ENCODE measurements around the gene VTCN1.

DNA sequence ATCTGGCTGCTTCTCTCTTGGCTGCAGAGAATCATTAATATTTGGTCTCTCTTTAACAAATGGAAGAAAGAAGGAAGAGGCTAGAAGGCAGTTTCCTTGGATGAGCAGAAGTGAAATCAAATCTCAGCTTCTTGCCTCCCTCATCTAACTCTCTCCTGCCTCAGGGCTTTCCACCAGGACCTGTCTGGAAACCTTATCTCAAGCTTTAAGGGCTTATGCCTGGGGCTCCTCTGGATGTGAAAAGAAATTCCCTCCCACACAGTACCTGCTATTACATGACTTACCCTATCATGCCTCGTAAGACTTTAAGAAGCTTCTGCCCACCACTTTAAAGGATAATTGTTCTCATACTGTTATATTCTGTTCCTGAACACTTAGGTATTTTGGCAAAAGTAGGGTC, 8.9 kb downstream of the VTCN1 start:
- TF ChIP-seq, protein P1, sequence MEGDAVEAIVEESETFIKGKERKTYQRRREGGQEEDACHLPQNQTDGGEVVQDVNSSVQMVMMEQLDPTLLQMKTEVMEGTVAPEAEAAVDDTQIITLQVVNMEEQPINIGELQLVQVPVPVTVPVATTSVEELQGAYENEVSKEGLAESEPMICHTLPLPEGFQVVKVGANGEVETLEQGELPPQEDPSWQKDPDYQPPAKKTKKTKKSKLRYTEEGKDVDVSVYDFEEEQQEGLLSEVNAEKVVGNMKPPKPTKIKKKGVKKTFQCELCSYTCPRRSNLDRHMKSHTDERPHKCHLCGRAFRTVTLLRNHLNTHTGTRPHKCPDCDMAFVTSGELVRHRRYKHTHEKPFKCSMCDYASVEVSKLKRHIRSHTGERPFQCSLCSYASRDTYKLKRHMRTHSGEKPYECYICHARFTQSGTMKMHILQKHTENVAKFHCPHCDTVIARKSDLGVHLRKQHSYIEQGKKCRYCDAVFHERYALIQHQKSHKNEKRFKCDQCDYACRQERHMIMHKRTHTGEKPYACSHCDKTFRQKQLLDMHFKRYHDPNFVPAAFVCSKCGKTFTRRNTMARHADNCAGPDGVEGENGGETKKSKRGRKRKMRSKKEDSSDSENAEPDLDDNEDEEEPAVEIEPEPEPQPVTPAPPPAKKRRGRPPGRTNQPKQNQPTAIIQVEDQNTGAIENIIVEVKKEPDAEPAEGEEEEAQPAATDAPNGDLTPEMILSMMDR (conservative IDR thresholded peaks at IDR 0.05 in 1 of 2, IDR thresholded peaks at IDR 0.05 in 1 of 2; ENCODE audit: extremely low read depth in 1 of 2, insufficient read depth in 1 of 2, low read depth in 1 of 2, low read length in 2 of 2), result no peak
- TF ChIP-seq EZH2 (IDR thresholded peaks at IDR 0.05; ENCODE audit: borderline replicate concordance, low read length), result no peak
